Esophagus muscularis mucosa (tissue), 4 donors: ENCODE measurements around the gene ACVR2B.

Experiments used
- EP300 ChIP-seq: sonication (generic); formaldehyde crosslinking; IDR thresholded peaks from one replicate; pipeline ENCODE4 v1.6.1; 2017; ENCODE audit warnings: antibody characterized with exemption
- POLR2A ChIP-seq: fragments of 450-650 bp; IDR thresholded peaks from one replicate; pipeline ENCODE4 v1.6.1; 2017; ENCODE audit warnings: antibody characterized with exemption, moderate library complexity, mild to moderate bottlenecking, low read depth
- POLR2AphosphoS5 ChIP-seq, 2 donors: sonication (generic); formaldehyde crosslinking; IDR thresholded peaks; one replicate each; pipeline ENCODE4 v1.6.1; 2017; ENCODE audit warnings: antibody characterized with exemption in 2 of 2
- TF ChIP-seq, protein P1 (sequence below), 3 experiments: fragments of 200-600 bp in 2 of 3; fragments of 450-650 bp in 1 of 3; sonication (generic) in 2 of 3; IDR thresholded peaks; one replicate each; pipeline ENCODE4 v1.5.1; 2017 to 2019; ENCODE audit warnings: antibody characterized with exemption in 3 of 3, mild to moderate bottlenecking in 2 of 3, moderate library complexity in 1 of 3

DNA sequence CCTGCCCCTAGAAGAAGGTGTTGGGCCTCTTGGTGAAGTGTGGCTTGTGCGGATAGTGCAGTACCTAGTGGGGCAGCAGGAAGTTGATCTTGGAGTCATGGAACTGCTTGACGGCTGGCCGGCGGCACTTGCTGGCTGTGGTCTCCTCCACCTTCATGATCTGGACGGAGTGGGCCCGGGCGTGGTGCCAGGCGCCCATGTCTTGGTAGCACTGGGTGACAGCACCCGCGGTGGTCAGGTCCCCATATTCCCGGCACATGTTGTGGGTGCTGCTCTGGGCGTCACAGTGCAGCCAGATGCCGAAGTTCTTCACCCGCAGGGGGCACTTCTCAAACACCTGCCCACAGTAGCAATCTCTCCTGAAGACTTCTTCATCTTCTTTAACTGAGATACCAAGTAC, 73.1 kb downstream of the ACVR2B start:
- TF ChIP-seq EP300 (no peak), POLR2A (no peak), POLR2AphosphoS5 (IDR thresholded peaks at IDR 0.05) (no peak)
- TF ChIP-seq, protein P1, sequence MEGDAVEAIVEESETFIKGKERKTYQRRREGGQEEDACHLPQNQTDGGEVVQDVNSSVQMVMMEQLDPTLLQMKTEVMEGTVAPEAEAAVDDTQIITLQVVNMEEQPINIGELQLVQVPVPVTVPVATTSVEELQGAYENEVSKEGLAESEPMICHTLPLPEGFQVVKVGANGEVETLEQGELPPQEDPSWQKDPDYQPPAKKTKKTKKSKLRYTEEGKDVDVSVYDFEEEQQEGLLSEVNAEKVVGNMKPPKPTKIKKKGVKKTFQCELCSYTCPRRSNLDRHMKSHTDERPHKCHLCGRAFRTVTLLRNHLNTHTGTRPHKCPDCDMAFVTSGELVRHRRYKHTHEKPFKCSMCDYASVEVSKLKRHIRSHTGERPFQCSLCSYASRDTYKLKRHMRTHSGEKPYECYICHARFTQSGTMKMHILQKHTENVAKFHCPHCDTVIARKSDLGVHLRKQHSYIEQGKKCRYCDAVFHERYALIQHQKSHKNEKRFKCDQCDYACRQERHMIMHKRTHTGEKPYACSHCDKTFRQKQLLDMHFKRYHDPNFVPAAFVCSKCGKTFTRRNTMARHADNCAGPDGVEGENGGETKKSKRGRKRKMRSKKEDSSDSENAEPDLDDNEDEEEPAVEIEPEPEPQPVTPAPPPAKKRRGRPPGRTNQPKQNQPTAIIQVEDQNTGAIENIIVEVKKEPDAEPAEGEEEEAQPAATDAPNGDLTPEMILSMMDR (IDR thresholded peaks at IDR 0.05): no peak
